SW 1271 (cell line): ENCODE data around the gene GGNBP2.
"Not testable (repeated sequence)": the region's sequence is repeated elsewhere in the genome, so short reads cannot be mapped to it uniquely, and the experiment has no call there.

Experiments used
- DNase-seq, 2 experiments: peaks; one replicate each; lab custom pipeline; 2025; lab: John Stamatoyannopoulos, UW

Gene GGNBP2

DNA sequence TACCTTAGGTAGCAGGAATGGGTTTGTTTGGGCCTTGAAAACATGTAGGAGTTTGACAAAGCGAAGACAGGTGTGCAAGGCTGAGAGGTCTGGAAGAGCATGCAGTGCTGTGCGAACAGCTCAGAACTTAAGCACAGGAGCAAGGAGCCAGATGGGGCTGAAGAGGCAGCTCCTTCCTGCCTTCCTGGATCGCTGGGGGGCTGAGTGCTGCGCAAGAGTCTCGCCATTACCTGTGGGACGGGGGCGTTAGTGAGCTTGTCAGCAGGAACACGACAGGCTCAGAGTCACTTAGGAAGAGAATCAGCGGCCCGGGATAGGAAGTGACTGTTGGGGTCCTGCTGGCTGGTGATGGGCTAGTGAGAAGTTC, 56.2 kb downstream of the GGNBP2 start:
- no peak for DNase-seq

DNA sequence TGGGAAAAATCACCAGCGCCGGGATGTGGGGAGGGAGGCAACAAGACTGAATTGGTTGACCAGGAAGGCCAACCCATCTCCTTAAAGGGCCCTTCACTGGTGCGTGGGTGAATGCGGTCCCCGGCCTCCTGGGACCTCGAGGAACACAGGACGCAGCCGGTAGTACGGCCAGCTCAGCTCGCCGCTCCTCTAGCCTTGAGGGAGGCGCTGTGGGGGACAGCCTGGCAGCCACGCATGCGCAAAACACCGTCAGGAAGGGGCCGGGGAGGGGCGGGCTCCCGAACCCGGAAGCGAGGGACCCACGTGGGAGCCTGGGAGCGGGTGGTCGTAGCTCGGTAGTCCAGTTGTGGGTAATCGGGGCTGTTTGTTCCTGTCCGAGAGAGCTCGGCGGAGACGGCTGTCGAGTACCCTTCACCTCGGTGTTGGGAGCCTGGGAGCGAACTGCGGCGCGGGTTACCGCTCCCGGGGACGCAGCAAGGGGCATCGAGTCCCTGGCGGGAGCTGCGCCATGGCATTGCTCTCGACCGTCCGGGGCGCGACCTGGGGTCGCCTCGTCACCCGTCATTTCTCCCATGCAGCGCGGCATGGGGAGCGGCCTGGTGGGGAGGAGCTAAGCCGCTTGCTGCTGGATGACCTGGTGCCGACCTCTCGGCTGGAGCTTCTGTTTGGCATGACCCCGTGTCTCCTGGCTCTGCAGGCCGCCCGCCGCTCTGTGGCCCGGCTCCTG, 56.7 kb downstream of the GGNBP2 start, which contains the start of gene MRM1:
Gene MRM1 (plus strand): TSS at position 281 of the 727 bp plus-strand sequence. CDS start 228 bp downstream, at position 509.
- DNase-seq, result peak; percentile 82 to 93

GRCh38 chr17:36602030-36602748, 57.5 kb downstream of the GGNBP2 start:
- DNase-seq, result no peak

GRCh38 chr17:36602924-36603384, 58.2 kb downstream of the GGNBP2 start:
- peak; percentile 19 to 55 for DNase-seq

DNA sequence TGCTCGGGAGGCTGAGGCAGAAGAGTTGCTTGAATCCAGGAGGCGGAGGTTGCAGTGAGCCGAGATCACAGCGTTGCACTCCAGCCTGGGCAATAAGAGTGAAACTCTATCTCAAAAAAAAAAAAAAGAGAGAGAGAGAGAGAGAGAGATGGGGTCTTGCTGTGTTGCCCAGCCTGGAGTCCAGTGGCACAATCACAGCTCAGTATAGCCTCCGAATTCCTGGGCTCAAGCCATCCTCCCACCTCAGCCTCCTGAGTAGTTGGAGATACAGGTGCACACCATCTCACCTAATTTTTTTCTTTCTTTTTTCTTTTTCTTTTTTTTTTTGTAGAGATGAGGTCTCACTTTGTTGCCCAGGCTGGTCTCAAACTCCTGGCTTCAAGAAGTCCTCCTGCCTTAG, 60.3 kb downstream of the GGNBP2 start:
- DNase-seq, result not testable (repeated sequence)

GRCh38 chr17:36608280-36608679, 63.6 kb downstream of the GGNBP2 start:
- DNase-seq, result no peak

DNA sequence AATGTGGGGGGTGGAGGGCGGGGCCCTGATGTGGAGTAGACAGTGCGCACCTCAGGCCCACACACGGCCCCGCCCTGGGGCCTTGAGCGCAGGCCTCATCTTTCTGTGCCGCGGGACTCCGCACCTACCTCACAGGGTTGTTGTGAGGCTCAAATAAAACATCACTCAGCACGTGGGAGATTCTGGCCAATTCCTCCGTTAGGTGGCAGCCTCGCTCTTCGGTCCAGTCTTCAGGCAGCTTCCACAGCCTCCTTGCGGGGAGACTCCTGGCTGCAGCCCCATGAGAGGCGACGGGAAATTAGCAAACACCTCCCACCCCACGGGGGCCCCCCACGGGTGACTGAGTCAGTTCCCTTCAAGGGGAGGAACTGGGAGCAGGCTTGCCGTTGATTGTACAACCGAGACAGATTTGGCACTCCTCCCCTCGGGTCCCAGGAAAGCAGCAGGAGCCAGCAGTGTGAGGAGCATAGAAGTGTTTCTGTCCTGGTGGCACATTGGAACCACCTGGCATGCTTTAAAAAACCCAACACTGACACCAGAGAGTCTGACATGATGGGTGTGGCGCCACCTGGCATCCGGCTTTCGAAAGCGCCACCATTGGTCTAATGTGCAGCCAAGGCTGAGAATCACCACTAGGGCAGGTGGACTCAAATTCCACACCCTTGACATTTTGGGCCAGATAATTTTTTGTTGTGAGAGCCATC, 64.2 kb downstream of the GGNBP2 start:
- DNase-seq, result peak in 1 of 2 experiments; percentile 11

GRCh38 chr17:36609498-36609862, 64.8 kb downstream of the GGNBP2 start:
- no peak for DNase-seq

- DNase-seq, result no peak
Measured at GRCh38 chr17:36610474-36610873, 65.8 kb downstream of the GGNBP2 start.

DNA sequence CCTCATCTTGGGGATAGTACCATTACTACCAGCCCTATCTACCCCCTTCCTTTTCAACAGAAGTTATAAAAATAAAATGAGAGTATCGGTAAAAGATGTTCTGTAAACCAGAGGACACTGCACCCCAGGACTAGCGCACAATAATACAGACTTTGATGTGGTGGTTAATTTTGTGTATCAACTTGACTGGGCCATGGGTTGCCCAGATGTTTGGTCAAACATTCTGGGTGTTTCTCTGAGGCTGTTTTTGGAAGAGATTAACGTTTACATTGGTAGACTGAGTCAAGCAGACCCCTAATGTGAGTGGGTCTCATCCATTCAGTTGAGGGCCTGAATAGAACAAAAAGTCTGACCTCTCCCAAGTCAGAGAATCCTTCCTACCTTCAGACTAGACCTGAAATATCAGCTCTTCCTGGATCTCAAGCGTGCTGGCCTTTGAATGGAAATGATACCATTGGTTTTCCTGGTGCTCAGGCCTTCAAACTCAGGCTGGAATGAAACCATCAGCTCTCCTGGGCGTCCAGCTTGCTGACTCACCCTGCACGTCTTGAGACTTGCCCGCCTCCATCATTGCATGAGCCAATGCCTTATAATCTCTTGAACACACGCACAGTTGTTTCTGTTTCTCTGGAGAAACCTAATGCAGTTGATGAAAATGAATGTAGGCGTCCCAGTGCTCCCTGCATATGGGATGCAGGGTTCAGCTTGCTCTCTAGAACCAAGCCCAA, 66.8 kb downstream of the GGNBP2 start:
- DNase-seq, result no peak

DNA sequence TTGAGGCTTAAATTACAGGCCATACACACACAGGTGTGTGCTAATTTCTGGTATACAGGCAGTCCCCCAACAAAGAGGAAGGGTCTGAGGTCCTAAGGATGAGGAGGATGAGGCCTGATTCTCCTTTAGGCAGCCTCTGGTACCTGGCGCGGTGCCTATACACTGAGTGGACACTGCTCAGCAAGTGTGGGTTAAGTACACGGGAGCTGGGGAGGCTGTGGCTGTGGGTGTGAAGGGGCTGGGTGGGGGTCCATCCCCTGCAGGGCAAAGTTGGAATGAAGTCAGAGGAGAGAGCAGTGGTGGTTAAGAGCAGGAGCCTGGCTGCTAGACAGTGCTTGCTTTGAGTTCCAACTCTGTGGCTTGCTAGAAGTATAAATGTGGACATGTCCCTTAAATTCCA, 67.6 kb downstream of the GGNBP2 start:
- DNase-seq, result no peak

DNA sequence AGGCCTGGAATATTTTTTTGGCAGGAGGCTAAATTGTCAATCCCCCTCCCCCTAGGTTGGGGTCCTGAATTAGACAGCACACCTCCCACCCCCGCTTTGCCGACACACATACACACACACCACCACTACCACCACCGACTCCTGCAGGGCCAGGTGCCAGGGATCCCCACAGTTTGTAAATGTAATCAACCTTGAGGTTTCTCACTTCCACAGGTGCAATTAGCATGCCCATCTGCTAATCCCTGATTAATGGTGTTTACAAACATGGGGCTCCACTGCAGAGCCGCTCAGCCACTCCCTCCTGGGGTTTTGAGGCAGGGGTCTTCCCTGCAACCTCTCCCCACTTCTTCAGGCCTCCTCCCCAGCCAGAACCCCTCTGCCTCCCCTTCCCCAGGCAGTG, 68.4 kb downstream of the GGNBP2 start:
- DNase-seq, result no peak

DNA sequence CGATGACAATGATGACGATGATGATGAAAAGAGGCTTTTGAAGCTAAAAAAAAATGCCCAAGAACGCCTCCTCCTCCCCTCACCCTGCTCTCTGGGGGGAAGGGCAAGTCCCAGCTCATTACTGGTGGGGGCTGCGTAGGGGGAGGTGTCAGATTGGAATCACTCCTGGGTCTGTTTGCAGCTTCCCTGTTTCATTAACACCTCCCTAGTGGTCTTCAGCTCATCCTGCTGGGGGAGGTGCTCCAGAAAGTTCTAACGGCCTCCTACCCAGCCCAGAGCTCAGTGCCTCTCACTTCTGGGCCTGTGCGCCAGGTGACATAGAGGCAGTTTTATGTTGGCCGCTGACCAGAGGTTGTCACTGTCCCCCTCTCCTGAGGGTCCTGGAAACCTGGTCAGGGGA, 69.4 kb downstream of the GGNBP2 start:
- DNase-seq, result no peak

- DNase-seq, result no peak
Measured at GRCh38 chr17:36614933-36615332, 70.2 kb downstream of the GGNBP2 start.

GRCh38 chr17:36616061-36617029, 71.6 kb downstream of the GGNBP2 start:
- DNase-seq, result no peak

DNA sequence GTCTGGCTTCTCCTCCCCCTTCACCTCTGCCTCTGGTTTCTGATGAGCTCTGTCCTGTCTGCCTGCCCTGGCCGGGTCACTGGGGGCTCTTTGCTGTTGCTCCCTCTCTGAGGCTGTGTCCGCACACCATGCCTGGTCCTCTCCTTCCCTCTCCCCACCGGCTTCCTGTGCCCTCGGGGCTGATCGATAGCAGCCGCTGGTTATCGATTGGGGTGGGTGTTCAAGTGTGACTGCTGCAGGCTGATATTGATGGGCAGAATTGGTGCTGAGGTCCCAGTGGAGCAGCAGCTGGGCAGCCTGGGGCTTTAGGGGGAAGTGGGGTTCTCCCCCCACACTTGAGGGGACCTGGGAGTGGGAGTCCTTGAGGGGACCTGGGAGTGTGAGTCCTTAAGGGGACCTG, 73.1 kb downstream of the GGNBP2 start:
- no peak for DNase-seq

GRCh38 chr17:36623281-36623680, 78.6 kb downstream of the GGNBP2 start:
- no peak for DNase-seq

GRCh38 chr17:36625188-36625587, 80.5 kb downstream of the GGNBP2 start:
- no peak for DNase-seq

GRCh38 chr17:36627101-36627500, 82.4 kb downstream of the GGNBP2 start:
- DNase-seq, result no peak

- DNase-seq, result no peak
Measured at GRCh38 chr17:36628576-36628975, 83.9 kb downstream of the GGNBP2 start.
